ENCODE measurements around the gene KRR1.

KRR1 gene

GRCh38 chr12:75481774-75482173, 29.6 kb downstream of the KRR1 start:
- Histone ChIP-seq H3K4me2 (ENCODE audit: low read depth, low read length, poor library complexity, severe bottlenecking) (peak overlapping the region; percentile 71), H4K20me1 (ENCODE audit: low read depth, low read length) (no peaks in the 10 kb centered on the region), H3K4me3 (ENCODE audit: insufficient read depth, low read length, poor library complexity, severe bottlenecking) (peak overlapping the region; percentile 56), H3K27me3 (ENCODE audit: low read length) (no peaks in the 10 kb centered on the region), H3K9me3 (ENCODE audit: insufficient read depth, low read length) (no peaks in the 10 kb centered on the region), H3K79me2 (ENCODE audit: insufficient read depth, low read length) (no peaks in the 10 kb centered on the region; the same call in 1 of the 2 replicates), H3K9me2 (replicated peaks; ENCODE audit: insufficient read depth, low read length) (no peaks in the 10 kb centered on the region), H3K9ac (ENCODE audit: low read length) (peak overlapping the region; percentile 52), H2AFZ (ENCODE audit: low read depth, low read length, severe bottlenecking) (peak overlapping the region; percentile 5), H3F3A (ENCODE audit: insufficient read depth) (peaks cover 28% of the 10 kb centered on the region), H3K27ac (ENCODE audit: low read depth, low read length) (peak overlapping the region; percentile 64), H3K36me3 (ENCODE audit: low read length) (no peaks in the 10 kb centered on the region)
- TF ChIP-seq, protein P1, sequence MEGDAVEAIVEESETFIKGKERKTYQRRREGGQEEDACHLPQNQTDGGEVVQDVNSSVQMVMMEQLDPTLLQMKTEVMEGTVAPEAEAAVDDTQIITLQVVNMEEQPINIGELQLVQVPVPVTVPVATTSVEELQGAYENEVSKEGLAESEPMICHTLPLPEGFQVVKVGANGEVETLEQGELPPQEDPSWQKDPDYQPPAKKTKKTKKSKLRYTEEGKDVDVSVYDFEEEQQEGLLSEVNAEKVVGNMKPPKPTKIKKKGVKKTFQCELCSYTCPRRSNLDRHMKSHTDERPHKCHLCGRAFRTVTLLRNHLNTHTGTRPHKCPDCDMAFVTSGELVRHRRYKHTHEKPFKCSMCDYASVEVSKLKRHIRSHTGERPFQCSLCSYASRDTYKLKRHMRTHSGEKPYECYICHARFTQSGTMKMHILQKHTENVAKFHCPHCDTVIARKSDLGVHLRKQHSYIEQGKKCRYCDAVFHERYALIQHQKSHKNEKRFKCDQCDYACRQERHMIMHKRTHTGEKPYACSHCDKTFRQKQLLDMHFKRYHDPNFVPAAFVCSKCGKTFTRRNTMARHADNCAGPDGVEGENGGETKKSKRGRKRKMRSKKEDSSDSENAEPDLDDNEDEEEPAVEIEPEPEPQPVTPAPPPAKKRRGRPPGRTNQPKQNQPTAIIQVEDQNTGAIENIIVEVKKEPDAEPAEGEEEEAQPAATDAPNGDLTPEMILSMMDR (IDR thresholded peaks at IDR 0.05; ENCODE audit: insufficient read depth, low read length, poor library complexity, severe bottlenecking): no peak
- no peak for TF ChIP-seq EZH2phosphoT487 (conservative IDR thresholded peaks at IDR 0.05; ENCODE audit: low read length)

- Histone ChIP-seq H3F3A (ENCODE audit: insufficient read depth) (peaks cover 27% of the 10 kb centered on the region), H3K27ac (ENCODE audit: low read depth, low read length) (peak overlapping the region; percentile 64), H3K79me2 (ENCODE audit: insufficient read depth, low read length) (no peaks in the 10 kb centered on the region; the same call in 1 of the 2 replicates), H3K9me3 (ENCODE audit: insufficient read depth, low read length) (no peaks in the 10 kb centered on the region), H2AFZ (ENCODE audit: low read depth, low read length, severe bottlenecking) (peak overlapping the region; percentile 48), H3K9ac (ENCODE audit: low read length) (peak overlapping the region; percentile 52), H3K4me2 (ENCODE audit: low read depth, low read length, poor library complexity, severe bottlenecking) (peak overlapping the region; percentile 71), H3K27me3 (ENCODE audit: low read length) (no peaks in the 10 kb centered on the region), H4K20me1 (ENCODE audit: low read depth, low read length) (no peaks in the 10 kb centered on the region), H3K4me3 (ENCODE audit: insufficient read depth, low read length, poor library complexity, severe bottlenecking) (peak overlapping the region; percentile 56), H3K36me3 (ENCODE audit: low read length) (no peaks in the 10 kb centered on the region), H3K9me2 (replicated peaks; ENCODE audit: insufficient read depth, low read length) (no peaks in the 10 kb centered on the region)
- TF ChIP-seq EZH2phosphoT487 (conservative IDR thresholded peaks at IDR 0.05; ENCODE audit: low read length): no peak
- TF ChIP-seq, protein P1 (IDR thresholded peaks at IDR 0.05; ENCODE audit: insufficient read depth, low read length, poor library complexity, severe bottlenecking): no peak
These were observed 30.2 kb downstream of the KRR1 start for GRCh38 chr12:75481013-75481705.

DNA sequence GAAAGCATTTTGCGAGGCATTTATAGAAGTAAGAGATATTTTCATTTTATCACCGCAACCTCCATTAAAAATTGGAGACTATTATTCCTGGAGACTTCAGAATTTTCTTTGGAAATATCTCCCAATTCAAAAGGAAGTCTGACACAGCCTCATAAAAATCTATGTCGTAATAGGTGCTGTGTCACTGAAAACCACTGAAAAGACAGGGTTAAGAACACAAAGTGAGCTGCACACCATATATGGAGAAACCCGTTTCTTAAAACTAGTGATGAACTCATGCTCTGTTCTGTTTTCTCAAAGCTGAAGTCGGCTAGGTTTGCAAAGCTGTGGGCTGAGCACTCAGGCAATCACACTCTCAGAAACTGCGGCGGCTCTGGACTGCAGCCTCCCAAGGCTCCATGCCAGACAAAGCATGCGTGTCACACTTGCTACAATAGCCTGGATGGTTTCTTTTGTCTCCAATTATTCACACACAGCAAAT, 30.9 kb downstream of the KRR1 start, which contains the start of gene GLIPR1:
GLIPR1 (plus strand) TSS at position 287 of the 481 bp plus-strand sequence; CDS start at position 413, 126 bp downstream.
- peak within 1 kb of the TSS; percentile 71 for H3K4me2 ChIP-seq (ENCODE audit: low read depth, low read length, poor library complexity, severe bottlenecking)
- H3K9me3 ChIP-seq (ENCODE audit: insufficient read depth, low read length): no peaks in the 10 kb centered on the region
- H3K27me3 ChIP-seq (ENCODE audit: low read length): no peaks in the 10 kb centered on the region
- no peaks in the 10 kb centered on the region for H3K36me3 ChIP-seq (ENCODE audit: low read length)
- peak within 1 kb of the TSS; percentile 48 for H2AFZ ChIP-seq (ENCODE audit: low read depth, low read length, severe bottlenecking)
- peak within 1 kb of the TSS; percentile 64 for H3K27ac ChIP-seq (ENCODE audit: low read depth, low read length)
- H4K20me1 ChIP-seq (ENCODE audit: low read depth, low read length): no peaks in the 10 kb centered on the region
- TF ChIP-seq EZH2phosphoT487 (conservative IDR thresholded peaks at IDR 0.05; ENCODE audit: low read length): no peak
- TF ChIP-seq, protein P1 (IDR thresholded peaks at IDR 0.05; ENCODE audit: insufficient read depth, low read length, poor library complexity, severe bottlenecking): no peak
- H3K4me3 ChIP-seq (ENCODE audit: insufficient read depth, low read length, poor library complexity, severe bottlenecking): peak within 1 kb of the TSS; percentile 56
- no peaks in the 10 kb centered on the region for H3K9me2 ChIP-seq (replicated peaks; ENCODE audit: insufficient read depth, low read length)
- H3F3A ChIP-seq (ENCODE audit: insufficient read depth): peaks cover 21% of the 10 kb centered on the region
- peak within 1 kb of the TSS; percentile 52 for H3K9ac ChIP-seq (ENCODE audit: low read length)
- no peaks in the 10 kb centered on the region; the same call in 1 of the 2 replicates for H3K79me2 ChIP-seq (ENCODE audit: insufficient read depth, low read length)

Data from SU-DHL-6 (cell line).